GM13977 (cell line): ENCODE results near the gene MBLAC1.

Source experiments
- DNase-seq: peaks from one replicate; pipeline ENCODE4 v3.0.0; 2012; ENCODE audit warnings: low spot score
- CTCF ChIP-seq: IDR thresholded peaks from 2 replicates; pipeline ENCODE4 v1.5.1; 2012; ENCODE audit warnings: mild to moderate bottlenecking, control low read depth; ENCODE audit not compliant: insufficient read depth; ENCODE audit errors: extremely low read depth, missing control alignments
- in situ Hi-C: fragments of 300-500 bp; cut with MboI; formaldehyde crosslinking; loops from one replicate; pipeline ENCODE4 v1.12.0; 2022; ENCODE audit warnings: low sequenced_read_pairs, low pct_unique_long_range_greater_than_20kb, mixed read lengths, inconsistent platforms; ENCODE audit not compliant: unreplicated experiment

Gene MBLAC1

DNA sequence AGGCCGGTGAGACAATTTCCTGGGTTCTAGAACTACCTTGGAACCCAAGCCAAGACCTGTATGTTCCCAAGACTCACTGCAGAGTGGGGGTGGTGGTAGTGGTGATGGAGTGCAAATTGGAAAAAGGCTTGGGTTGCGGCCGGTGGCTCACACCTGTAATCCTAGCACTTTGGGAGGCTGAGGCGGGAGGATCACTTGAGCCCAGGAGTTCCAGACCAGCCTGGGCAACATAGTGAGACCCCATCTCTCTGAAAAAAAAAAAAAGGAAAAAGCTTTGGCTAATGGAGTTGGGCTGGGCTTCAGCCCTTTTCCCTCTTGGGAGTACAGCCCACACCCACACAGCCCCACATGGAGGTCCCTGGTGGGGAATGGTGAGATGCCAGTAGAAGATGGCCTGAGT lies 21.2 kb upstream of the MBLAC1 start:
- in situ Hi-C loops, result no loop called here
- no peak for TF ChIP-seq CTCF

GRCh38 chr7:100106633-100107032 lies 20.1 kb upstream of the MBLAC1 start:
- in situ Hi-C loops, result no loop called here
- DNase-seq, result no peak
- no peak for TF ChIP-seq CTCF

More for the DNA sequence above, 21.2 kb upstream of the MBLAC1 start:
- DNase-seq, result no peak

DNA sequence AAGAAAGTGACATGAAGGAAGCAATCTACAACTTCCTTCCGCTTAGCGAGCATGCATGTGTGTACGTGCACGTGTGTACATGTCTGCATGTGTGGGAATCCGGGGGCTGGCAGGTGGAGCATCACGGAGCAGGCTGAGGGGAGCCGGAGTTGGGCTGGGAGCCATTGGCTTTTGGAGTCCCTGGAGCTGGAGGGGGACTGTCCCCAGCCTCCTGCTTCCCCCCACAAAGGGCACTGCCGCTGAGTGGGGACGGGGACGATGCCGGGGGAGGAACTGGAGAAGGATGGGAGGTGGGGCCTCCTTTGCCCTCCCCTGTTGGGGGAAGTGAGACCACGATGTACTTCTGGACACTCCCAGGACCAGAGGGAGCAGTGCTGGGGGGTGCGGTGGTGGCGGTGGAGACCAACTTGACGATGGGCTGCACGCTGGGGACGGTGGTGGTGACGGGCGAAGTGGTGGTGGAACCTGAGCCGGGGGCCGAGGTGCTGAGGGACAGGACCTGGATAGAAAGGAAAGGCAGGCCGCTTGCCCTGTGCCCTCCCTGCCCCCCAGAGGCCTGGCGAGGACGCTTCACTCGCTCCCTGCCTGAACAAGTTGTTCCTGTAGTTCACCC lies 19.5 kb upstream of the MBLAC1 start:
- no peak for DNase-seq
- TF ChIP-seq CTCF, result no peak
- in situ Hi-C loops, result no loop called here

DNA sequence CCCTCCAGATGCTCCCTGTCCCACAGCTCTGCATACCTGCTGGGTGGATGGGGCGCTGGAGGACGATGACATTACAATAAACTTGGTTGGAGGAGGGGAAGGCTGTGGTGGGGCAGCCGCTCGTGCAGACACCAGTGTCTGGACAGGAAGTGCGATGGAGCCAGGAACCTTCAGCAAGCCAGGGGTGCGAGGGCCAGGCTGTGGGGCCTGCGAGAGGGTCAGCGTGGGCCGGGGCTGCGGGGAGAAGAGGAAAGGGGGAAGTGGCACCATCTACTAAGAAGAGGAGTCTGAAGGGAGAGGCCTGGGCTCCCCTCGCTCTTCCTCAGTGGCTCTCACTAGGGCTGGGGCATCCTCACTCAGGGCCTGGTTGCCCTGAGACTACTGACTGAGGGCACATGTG lies 18.9 kb upstream of the MBLAC1 start:
- in situ Hi-C loops, result no loop called here
- TF ChIP-seq CTCF, result no peak
- no peak for DNase-seq

DNA sequence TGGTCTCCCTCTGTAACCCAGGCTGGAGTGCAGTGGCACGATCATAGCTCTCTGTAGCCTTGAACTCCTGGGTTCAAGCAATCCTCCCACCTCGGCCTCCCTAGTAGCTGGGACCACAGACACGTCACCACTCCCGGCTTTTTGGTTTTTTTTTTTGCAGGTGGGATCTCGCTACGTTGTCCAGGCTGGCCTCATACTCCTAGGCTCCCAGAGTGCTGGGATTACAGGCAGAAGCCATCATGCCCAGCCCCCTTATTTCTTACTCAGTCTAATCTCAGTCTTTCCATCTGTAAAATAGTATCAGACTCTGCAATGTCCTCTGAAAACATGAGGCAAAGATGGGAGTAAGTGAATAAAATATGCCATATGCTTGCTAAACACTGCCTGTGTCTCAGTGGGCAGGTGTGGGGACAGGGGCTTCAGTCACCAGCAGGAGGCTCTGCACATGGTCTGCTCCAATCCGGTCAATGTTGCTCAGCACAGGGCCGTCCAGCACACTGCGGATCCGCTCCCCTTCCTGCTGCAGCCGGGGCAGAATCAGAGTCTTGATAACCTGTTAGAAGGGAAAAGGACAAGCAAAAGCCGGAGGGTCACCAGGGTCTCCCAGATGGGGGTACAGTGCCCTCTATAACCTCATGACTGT lies 17.1 kb upstream of the MBLAC1 start:
- no peak for DNase-seq
- TF ChIP-seq CTCF, result no peak
- in situ Hi-C loops, result no loop called here

DNA sequence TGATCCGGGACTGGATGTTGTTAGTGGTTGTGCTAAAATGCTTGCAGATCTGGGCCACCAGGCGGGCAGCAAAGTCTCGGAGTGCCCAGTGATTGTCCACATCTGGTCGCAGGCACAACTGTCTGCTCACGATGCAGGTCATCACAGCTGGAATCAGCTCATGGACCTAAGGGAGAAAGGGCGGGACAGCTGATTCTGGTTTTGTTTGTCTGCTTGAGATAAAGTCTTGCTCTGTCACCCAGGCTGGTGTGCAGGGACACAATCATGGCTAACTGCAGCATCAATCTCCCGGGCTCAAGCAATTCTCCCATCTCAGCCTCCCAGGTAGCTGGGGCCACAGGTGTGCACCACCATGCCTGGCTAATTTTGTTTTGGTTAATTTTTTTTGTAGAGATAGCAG lies 15.6 kb upstream of the MBLAC1 start:
- DNase-seq, result no peak
- no peak for TF ChIP-seq CTCF
- in situ Hi-C loops, result no loop called here
